GM10248 (cell line): ENCODE results near the gene ACTL6A.
"Not testable (repeated sequence)": the region's sequence is repeated elsewhere in the genome, so short reads cannot be mapped to it uniquely, and the experiment has no call there.

Experiments
- CTCF ChIA-PET: fragments of 300-600 bp; sonication (Branson Sonifier 250); formaldehyde crosslinking; extraction: SDS; loops from one replicate; lab custom pipeline; 2021; ENCODE audit warnings: antibody characterized with exemption; lab: Yijun Ruan, JAX
- POLR2A ChIA-PET: fragments of 350-650 bp; sonication (Branson Sonifier 250); formaldehyde crosslinking; extraction: SDS; loops from one replicate; lab custom pipeline; 2020; ENCODE audit warnings: antibody characterized with exemption; lab: Yijun Ruan, JAX
- DNase-seq: peaks from one replicate; pipeline ENCODE4 v3.0.0; 2012; ENCODE audit errors: extremely low spot score
- TF ChIP-seq, protein P1 (sequence below): IDR thresholded peaks from 2 replicates; pipeline ENCODE4 v1.5.1; 2012; ENCODE audit warnings: mild to moderate bottlenecking, low read depth; ENCODE audit errors: extremely low read depth, missing control alignments, control extremely low read depth

Gene ACTL6A

DNA sequence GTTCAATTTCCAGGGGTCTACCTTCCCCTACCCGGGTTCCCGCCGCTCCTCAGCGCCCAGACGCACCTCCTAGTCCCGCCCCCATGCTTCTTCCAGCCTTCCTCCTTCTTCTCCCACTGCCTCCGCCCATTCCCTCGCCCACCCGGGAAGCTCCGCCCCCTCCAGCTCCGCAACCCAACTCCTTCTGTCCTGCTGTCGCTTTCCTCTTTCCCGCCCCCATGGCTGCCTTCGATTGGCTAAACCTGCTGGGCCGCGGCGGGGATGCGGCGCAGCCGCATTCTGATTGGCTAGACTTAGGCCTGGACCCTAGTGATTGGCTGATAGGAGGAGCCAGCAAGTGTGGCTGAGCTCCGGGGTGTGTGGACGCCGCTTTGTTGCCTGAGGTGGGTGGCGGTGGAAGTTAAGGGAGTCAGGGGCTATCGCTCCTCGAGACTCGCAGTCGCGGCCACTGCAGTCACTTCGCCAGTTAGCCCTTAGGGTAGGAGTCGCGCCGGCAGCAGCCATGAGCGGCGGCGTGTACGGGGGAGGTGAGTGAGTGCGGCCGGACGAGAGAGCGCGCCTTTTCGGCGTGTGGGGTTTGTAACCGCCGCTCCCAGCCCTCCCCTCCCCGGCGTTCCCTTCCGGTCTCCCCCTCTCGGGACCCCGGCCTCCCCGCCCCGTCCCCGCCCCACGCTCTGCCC lies at the start of gene ACTL6A:
TSS of gene ACTL6A (plus strand) at position 336 of the 680 bp plus-strand sequence. CDS start at position 503, 167 bp downstream.
- ChIA-PET CTCF (interaction anchor here (0.8 to 1.9 kb wide), 10 partner anchors 13 to 547 kb away, joined by 3 to 7 read pairs (median 3); partner anchors contain the start of genes MFN1, MRPL47 and NDUFB5), POLR2A (interaction anchor here (0.5 to 1.2 kb wide), 7 partner anchors 11 to 238 kb away, joined by 3 to 4 read pairs (median 3); partner anchors contain the start of genes GNB4 and MFN1)
- TF ChIP-seq, protein P1, sequence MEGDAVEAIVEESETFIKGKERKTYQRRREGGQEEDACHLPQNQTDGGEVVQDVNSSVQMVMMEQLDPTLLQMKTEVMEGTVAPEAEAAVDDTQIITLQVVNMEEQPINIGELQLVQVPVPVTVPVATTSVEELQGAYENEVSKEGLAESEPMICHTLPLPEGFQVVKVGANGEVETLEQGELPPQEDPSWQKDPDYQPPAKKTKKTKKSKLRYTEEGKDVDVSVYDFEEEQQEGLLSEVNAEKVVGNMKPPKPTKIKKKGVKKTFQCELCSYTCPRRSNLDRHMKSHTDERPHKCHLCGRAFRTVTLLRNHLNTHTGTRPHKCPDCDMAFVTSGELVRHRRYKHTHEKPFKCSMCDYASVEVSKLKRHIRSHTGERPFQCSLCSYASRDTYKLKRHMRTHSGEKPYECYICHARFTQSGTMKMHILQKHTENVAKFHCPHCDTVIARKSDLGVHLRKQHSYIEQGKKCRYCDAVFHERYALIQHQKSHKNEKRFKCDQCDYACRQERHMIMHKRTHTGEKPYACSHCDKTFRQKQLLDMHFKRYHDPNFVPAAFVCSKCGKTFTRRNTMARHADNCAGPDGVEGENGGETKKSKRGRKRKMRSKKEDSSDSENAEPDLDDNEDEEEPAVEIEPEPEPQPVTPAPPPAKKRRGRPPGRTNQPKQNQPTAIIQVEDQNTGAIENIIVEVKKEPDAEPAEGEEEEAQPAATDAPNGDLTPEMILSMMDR: no peak
- DNase-seq: peak; percentile 98

DNA sequence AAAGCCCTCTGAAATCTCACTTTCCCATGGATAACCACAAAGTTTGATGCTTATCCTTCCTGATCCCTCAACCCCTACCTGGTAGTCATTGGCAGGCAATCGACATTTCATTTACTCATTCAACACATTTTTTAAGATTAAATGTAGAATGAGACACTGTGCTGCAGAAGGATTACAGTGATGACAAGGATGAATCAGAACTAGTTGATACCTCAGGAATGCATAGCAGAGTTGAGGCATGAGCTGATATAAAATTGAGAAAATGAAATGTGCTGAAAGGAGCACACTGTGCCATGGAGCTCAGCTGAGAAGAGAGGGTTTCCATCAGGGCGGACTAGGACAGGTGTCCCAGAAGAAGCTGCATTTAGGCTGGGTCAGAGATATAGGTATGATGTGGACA lies 48.9 kb upstream of the ACTL6A start:
- TF ChIP-seq, protein P1: no peak
- ChIA-PET CTCF (no interaction called here), POLR2A (no interaction called here)
- DNase-seq: no peak

DNA sequence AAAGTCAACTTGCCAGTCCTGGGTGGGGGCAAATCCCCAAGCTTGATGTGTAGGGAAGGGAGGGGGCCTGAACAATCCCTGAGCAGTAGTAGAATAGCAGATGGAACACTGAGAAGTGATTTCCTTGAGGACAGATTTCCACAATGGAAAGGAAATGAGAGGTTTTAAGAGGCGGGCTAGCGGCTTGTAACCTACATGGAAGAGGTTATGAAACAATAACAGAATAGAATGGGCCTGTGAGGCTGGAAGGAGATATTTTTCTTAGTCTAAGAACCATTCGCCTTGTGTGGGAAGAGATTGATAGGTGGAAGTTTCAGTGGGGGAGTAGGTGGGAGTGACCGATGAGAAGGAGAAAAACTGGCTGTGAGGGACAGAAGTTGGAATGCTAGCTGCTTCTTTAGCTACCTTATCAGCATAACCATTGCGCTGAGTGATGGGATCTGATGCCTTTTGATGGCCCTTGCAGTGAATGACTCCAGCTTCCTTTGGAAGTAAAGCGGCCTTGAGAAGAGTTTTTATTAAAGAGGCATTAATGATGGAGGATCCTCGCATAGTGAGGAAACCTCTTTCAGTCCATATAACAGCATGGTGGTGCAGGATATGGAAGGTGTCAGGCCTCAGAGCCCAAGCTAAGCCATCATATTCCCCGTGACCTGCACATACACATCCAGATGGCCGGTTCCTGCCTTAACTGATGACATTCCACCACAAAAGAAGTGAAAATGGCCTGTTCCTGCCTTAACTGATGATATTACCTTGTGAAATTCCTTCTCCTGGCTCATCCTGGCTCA lies 46.1 kb upstream of the ACTL6A start:
- DNase-seq, POLR2A ChIA-PET, CTCF ChIA-PET: not testable (repeated sequence)

DNA sequence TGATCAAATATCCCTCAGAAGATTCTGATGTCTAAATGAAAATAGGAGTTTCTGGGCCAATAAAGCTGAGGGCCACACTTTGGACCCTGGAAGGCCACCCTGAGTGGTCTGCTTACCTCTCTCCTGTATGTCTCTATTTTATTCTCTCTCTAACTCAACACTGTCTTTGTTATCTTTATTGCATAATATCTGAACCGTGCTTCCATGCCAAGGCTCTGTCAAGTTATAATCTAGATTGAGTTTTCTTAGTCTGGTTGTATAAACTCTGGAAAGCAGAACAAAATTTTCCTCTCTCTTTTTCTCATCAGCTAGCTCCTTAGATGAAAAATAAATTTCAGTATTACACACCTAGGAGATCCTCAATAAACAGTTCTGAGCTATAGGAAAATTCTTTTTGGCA lies 36.2 kb upstream of the ACTL6A start:
- ChIA-PET POLR2A (no interaction called here), CTCF (interaction anchor here (0.6 kb wide), 1 partner anchor 19 kb away, joined by 3 read pairs; no protein-coding TSS in a partner anchor)
- DNase-seq: no peak
- TF ChIP-seq, protein P1: no peak

DNA sequence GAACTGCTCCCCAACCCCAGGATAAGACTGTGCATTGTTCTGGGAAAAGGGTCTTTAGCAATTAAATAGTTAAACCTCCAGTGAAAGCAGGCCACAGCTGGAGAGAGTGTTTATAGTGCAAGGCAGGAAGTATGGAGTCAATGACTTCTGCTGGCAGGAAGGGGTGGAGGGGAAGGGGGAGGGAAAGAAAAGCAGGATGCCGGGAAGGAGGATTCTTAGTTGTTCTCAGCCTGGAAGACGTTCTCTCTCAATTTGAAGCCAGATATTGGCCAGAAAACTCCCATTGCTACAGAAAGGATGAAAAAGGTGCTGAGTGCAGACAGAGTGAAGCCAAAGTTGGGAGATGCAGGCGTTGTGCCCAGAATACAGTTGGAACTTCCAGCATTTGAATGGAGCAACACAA lies 35.7 kb upstream of the ACTL6A start:
- TF ChIP-seq, protein P1: no peak
- DNase-seq: no peak
- ChIA-PET CTCF (no interaction called here), POLR2A (interaction anchor here (0.6 kb wide), 1 partner anchor 29 kb away, joined by 7 read pairs; no protein-coding TSS in a partner anchor)

DNA sequence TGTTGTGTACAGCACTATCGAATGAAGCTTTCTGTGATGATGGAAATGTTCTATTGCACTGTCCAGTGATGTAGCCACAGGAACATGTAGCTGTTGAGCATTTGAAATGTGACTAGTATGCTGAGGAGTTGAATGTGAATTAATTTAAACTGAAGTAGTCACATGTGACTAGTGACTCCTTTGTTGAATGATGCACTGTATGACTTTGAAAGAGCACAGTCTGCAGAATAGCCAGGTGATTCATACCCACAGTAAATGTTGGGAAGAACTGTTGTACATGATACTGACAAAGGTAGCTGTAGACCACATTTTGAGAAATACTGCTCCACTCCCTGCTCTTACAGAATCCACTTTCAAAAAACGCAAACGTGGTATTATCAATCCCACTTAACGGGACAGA lies 34.0 kb upstream of the ACTL6A start:
- POLR2A ChIA-PET: no interaction called here
- TF ChIP-seq, protein P1: no peak
- no peak for DNase-seq
- CTCF ChIA-PET: no interaction called here
